CD4-positive, alpha-beta T cell treated with Interleukin-21 for 1 hour (primary cell): ENCODE measurements around the gene DCST2.
A peak's percentile ranks its signal among the peaks of the same experiment; 100 is the strongest.

ENCODE experiments used
- DNase-seq: peaks from one replicate; pipeline ENCODE4 v3.0.0-alpha.2; 2020

The DCST2 gene

DNA sequence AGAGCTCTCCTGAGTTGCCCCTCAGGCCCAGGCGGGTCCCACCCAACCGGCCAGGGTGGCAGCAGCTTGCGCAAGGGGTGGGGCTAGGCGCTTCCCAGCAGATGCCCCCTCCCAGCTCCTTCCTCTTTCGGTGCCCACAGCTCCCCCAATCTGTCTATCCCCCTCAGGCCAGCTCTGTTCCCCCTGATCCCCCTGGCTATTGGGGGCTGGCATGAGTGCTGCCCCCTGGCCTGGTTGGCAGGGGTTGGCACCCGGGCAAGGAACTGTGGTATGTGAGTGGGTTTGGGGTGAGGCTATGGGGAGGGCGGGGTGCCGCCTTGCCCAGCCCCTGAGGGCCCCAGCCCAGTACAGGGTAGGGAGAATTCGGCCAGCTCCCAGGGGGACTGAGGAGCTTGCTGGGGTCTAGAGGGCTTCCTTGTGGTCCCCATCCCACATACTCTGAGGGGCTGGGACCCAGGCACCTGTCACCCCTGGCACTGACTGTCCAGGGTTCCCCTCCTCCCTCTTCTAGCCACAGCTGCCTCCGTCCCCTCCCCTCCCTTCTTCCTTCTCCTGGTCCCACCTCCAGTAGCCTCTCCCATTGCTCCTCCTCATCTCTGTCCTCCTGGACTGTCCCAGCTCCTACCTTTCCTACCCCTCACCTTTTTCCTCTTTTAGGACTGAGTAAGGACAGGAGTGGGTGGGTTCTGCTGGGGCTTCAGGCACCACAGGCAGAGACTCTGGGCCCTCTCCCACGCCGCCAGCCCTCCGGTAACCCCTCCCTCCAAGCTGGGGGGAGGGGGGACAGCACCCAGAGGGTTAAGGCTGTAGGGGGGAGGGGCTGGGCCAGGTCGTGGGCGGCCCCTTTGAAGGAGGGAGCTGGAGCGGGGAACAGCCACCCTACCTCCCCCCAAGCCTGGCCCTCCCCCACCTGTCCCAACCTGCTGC lies 25.3 kb downstream of the DCST2 start:
- peak; percentile 39 for DNase-seq

DNA sequence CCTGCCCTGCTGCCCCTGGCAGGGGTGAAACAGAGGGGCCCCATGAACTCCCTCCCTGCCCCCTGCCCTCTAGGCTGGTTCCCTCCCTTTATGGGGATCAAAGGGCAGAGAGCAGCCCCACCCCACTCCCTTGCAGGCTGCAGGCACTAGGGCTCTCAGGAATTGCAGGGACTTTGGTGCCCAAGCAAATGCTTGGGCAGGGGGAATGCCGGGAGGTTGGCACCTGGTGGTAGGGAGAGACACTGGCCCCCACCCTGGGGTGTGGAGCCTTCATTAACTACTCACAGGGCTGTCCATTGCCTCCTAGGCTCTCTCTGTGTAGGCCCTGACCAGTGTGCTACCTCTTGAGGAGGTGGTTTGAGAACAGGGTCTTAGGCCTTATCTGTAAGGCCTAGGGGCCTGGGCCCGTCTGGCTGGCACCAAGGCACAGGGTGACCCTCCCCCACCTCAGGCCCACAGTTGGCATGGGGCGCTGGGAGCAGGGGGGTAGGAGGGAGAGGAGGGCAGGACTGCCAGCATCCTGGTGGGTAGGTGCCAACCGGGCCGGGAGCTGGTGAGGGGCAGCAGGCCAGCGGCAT lies 26.2 kb downstream of the DCST2 start:
- no peak for DNase-seq

DNA sequence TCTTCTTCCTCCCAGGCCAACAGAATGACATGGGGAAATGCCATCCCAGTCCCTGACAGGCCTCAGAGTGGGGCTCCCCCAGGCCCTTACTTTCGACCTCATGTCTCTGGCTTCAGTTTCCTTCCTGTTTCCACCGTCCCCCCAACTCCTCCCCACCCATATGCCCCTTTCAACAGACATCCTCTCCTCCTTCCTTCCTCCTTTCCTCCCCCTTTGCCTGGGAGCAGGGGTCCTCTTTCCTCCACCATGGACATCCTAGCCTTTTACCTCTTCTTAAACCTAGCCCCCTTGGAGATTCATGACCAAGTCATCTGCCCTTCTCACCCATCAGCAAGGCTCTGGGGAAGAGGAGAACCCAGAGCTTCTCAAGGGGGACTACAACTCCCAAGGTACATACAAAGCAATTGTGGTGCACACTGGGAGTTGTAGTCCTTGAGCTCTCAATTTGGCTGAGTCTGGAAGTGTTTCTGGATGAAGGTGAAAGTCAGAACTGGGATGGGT lies 26.9 kb downstream of the DCST2 start:
- DNase-seq: peak; percentile 69

DNA sequence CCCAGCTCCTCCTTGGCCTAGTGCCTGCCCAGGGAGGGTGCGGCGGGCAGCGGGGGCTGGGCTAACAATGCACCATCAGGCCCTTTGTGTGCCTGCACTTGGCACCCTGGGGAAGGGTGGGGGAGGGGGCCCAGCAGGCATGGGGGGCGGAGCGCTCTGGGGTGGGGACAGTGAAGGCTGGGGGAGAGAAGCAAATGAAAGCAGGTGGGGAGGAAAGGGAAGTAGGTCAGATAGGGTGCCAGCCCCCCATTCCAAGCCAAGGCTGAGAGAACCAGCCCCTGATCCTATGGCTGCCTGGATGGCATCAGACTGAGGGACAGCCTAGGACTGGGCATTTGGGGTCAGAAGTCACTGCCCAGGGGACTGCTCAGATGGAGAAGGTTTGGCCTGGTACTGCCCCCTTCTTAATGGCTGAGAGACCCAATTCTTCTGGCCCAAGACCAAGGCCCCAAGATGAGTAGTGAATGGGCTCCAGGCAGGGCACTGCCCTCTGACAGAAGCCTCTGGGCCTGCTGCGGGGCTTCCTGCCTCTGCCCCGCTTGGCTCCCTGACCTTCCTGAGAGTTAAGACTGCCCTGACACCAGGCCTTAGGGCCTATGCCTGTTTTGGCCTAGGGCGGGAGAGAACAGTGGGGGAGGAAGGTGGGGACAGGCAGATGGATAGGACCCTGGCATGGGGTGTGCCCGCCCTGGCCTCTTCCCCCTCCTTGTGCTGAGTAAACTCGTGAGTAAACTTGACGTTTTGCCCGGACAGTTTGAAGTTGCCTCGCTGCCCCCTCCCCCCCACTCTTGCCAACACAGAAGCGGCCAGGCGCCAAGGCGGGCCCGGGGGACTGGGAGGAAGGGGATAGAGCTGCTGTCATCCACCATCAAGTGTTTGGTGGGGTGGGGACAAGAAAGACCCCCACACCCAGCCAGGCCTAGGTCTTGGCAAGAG lies 28.2 kb downstream of the DCST2 start:
- peak; percentile 58 for DNase-seq

DNA sequence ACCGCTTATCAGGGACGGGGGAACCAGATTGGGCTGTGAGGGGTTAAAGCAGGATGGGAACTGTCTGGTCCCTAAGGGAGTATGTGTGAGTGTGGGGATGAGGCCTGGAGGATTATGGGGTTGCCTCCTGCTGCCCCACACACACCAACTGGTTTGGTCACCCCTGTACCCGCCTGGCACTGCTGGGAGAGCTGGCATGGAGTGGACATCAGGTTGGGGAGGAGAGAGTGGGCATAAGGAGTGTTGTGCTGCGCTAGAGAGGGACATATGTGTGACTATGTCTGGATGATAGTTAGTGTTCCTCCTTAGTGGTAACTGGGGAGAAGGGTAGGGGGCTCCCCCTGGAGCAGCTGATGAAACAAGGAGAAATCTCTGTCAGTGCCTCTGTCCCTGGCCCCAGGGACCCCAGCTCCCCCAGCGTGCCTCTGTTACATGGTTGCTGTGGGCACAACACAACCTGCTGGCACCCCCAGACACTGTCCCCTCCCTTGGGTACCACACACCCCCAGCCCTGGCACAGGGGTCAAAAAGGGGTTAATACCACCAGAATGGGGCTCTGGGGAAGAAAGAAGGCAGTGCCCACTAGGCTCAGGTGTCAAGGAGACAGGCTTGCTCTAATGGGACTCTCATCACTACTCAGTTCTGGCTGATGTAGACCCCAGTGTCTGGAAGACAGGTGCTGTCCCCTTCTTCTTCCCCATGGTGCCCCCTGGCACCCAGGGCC lies 29.1 kb downstream of the DCST2 start:
- DNase-seq: no peak

DNA sequence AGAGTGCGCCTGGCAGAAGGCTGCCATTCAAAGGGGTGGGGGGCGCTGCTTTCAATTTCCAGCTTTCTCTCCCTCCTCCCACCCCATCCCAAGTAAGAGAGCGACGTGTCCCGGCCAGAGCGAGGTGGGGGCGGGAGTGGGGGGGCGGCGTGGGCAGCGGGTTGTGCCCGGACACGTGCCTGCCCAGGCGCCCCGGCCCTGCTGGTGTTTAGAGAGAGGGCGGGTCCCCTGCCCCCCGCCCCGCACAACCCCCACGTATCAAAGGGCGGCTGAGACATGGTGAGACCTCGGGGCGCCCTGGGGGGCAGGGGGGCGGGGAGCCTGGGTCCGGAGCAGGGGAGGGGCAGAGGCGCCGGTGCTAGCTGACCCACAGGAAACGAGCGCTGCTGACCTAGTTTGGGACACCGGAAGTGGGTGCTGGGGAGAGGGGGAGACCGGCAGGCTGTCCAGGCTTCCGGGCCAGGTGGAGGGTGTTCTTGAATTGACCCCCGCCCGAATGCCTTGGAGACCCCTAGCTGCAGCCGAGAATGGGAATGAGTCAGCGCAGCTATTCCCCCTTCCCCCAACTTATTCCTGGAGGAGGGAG lies 29.7 kb downstream of the DCST2 start:
- DNase-seq: no peak

DNA sequence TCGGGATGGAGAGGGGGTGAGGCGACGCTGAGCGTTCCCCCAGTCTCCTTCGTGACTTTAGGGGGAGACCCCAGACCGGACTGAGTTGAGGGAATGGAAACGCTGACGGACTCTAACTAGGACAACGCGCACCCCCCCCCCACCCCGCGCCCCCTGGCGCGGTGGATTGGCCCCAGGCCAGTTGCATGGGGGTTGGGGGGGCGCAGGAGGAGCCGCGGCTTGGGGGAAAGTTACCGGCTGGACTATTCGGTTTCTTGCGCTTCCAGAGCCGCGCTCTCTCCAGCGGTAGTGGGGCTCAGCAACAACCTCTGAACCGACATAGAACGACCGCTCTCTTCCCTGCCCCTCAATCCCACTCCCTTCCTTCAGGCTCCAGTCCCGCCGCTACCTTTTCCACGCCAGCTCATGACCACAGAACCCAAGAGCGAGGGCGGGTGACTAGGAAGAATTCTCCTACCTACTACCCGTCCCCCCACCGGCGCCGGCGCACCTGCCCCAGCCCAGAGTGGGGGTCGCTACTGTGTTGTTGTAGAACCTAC lies 30.3 kb downstream of the DCST2 start:
- DNase-seq: no peak

DNA sequence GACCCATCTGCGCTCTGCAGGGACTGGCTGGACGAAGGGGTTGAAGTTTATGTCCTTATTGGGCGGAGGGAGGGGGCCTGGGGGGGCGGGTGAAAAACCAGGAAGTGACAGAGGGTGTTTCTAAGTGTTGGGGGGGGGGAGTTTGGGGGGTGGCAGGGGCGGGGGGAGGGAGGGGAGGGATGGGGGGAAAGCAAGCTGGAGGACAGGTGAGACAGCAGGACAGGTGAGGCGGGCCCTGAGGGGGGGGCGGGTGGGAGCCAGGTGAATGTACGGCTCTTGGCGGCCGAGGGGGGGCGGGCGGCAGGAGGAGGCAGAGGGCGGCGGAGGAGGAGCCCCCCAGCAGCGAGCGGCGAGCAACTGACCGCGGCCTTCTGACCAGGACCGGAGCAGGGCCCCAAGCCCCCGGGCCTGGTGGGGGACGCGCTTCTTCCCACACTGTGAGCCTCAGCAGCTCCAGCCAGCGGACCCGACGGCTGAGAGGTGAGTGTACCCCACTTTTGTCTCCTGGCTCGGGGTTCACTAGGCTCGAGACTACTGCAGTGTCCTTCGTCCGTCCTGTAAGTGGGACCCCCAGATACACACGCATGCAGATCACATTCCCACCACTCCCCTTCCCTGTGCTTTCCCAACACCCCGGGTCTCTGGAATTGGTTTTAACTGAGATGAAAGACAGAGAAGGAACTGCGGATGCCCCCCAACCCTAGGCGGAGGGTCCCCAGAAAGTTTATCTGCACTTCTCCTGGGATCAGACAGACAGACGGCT lies 30.9 kb downstream of the DCST2 start, which contains the start of gene ZBTB7B:
Gene ZBTB7B (plus strand): TSS at position 339 of the 763 bp plus-strand sequence. CDS start 11,859 bp downstream, outside the sequence.
- no peak for DNase-seq

DNA sequence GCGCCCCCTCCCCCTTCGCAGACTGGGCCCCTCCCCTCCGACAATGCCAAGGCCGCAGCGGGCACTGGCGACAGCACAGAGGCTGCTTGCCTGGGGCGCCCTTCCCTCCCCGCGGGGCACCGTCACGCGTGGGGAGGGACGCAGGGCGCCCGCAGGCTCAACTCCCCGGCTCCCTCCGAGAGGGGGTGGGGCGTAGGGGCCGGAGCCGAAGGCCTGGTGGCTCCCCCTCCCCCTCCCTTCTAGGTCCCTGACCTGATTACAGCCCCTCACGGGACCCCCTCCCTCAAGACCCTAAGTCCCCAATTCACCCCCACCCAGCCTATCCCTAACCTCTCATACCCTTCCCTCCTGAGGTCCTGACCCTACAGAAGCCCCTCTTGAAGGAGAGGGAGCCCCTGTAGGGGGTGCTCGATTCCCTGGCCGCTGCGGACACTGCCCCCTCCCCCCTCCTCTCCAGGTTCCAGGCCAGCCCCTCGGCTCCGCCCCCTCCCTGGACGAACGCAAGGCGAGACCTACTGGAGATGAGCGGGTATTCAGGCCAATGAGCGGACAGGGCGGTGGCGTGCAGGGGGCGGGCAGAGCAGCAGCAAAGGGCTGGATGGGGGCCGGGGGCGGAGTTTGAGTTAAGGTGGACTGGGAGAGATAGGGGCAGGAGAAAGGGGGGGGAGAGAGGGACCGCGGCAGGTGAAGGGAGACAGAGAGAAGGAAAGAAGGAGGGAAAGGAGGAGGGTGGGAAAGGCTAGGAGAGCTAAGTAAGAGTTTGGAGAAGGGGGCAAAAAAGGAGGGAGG lies 31.7 kb downstream of the DCST2 start:
- peak; percentile 98 for DNase-seq

DNA sequence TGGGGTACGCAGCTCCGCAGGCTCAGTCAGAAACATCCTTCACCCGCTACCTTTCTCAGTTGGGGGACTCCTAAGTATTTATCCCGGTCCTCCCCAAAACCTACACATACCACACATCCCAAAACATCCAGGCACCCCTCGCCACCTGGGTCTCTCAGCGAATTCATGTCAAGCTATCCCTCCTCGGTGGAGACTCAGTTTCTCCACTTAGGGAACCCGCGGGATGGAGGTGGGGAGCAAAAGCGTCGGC lies 32.2 kb downstream of the DCST2 start:
- DNase-seq: no peak

DNA sequence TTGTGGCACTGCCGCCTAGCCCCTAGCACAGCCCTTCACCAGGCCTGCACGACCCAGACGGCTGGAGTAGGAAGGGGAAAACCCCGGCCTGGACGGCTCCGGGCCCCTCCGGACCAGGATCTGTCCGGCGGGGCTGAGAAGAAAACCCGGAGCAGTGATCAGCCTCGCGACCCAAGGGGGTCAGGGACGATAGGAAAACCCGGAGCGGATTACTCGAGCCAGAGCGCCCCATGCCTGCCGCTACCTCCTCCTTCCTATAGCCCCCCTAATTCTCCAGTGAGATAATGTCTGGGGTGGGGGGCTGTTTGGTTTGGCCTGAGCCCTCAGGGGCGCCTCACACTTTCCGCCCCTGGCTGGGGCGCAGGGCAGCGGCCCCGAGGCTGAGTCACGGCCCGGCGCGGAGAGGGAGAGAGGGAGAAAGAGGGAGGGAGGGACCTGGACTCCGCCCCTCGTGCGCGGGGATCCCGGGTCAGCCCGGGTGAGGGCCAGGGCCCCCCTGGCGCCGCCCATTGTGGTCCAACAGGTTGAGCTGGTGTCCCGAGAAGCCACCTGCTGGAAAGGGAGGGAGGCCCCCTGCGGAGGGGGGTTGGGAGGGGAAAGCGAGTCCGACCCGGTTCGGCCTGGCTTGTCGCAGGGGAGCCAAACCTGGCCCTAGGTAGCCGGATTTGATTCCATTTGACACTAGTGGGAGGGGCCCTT lies 32.7 kb downstream of the DCST2 start:
- peak; percentile 82 for DNase-seq

DNA sequence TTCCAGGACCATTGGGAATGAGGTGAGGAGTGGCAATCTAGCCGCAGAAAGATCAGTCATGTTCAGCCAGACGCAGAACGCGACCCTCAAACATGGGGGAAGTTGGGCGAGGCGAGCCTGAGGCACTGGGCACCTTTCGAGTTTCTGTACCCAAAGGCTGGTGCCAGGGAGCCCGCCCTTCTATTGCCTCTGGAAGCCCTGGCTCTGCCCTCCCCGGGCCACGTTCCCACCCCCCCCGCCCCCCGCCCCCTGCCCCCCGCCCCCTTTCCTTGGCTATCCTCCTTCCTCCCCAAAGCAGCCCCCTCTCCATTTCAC lies 33.2 kb downstream of the DCST2 start:
- DNase-seq: no peak

DNA sequence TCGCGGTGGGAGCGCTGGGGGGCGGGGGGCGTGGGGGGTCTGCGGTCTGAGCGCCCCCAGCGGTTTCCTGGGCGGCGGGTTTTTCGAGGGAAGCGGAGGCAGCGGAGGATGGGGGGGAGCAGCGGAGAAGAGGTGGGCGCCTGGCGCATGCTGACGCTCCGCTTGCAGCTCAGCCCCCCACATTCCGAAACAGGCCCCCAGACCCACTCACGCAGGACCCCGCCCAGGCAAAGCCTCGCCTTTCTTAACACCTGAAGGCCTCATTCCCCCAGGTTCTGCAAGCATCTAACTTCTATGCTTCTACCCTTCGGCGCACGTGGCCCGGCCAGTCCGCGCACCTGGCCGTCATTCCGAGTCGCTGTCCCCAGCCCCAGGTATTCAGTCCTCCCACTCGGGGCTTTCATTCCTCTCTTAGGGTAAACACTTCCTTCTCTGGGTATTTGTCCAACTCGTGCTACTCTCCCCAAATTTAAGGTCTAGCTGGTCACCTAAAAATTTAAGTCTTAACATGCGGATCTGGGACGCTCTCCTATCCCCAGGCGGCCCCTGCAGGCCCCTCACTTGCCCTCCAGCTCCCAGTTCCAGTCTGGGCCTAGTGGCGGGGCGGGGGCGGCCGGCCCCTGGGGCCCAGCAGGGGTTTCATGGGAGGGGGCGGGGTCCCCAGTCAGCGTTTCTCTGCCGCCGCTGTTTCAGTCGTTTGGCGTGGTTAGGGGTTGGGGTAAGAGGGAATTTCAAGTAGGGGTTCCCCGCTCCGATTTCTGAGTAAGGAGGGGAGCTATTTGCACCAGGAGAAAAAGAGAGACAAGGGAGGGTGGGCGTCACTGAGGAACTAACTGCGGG lies 33.8 kb downstream of the DCST2 start:
- DNase-seq: peak; percentile 51

DNA sequence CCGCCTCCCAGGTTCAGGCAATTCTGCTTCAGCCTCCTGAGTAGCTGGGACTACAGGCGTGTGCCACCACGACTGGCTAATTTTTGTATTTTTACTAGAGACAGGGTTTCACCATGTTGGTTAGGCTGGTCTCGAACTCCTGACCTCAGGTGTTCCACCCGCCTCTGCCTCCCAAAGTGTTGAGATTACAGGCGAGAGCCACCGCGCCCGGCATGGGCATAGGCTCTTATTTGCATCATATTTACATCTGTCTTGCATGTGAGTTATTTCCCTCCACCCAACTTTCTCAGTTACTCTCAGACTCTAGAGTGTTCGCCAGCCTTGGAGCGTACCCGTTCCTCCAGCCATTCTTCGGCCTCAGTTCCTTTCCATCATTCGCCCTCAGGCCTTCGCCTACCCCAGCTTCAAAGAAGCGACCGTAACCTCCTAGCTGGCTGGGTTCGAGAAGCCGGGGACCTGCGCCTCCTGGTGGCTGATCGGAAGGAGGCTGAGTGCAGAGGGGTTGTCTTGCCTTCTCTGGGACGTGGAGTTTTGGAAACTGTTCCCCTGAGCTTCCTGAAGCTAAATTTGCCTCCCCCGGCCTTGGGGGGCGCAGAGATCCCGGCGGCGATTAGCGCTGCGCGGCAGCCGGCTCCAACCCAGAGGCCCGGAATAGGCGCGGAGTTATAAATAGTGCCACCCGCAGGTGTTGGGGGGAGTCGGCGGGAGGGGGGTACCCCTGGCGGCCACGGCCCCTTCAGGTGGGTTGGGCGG lies 34.6 kb downstream of the DCST2 start:
- DNase-seq: peak; percentile 77

DNA sequence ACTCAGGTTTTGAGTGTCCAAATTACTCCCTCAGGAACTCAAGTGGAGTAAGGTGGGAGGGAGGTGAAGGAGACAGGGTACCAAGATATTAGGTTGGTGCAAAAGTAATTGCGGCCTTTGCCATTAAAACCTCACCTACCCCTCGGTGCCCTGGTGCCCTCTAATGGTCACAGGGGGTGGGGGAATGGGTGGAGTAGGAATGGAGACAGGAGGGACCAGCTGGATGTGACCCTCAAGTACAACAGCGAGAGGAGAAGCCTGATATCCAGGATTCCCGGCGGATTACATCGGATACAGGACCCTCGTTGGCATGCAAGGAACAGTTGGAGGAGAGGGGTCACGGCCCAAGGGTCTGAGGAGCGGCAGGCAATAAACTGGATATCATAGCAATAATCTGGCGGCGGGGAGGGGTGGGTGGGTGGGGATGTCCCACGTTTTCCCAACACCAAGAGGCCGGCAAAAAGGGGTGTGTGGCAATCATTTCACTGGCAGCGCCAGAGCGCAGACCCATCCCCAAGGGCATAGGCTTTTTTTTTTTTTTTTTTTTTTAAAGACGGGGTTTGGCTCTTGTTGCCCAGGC lies 35.3 kb downstream of the DCST2 start:
- DNase-seq: no peak

DNA sequence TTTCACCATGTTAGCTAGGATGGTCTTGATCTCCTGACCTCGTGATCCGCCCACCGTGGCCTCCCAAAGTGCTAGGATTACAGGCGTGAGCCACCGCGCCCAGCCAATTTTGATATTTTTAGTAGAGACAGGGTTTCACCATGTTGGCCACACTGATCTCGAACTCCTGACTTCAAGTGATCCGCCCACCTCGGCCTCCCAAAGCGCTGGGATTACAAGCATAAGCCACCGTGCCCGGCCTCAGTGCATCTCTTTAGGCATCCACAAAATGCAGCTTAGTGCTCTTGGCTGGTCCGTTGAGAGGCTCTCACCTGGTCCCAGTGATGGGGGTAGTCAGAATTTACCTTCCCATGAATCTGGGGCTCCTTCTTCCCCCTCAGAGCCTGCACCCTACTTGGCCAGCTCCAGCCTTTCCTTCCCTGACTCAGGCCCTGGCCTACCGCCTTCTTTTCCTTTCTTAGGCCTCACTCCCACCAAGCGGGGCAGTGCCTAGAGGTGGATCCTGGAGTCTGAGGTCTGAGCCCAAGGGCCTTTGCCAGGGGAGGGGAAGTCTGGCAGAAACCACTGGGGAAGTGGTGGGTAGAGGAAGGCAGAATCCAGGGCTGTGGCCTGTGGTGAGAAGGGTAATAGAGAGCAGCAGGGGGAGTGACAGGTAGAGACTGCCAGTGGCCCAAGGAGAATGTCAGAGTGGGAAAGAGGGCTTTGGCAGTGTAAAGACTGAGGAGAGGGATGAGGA lies 36.4 kb downstream of the DCST2 start:
- DNase-seq: no peak
